Measurements from ENCODE around the gene TPPP.
"Not testable (repeated sequence)": the region's sequence is repeated elsewhere in the genome, so short reads cannot be mapped to it uniquely, and the experiment has no call there.

The TPPP gene

GRCh38 chr5:708848-709517 lies 15.8 kb upstream of the TPPP start:
- CTCF ChIA-PET; POLR2A ChIA-PET; DNase-seq (ENCODE audit: extremely low spot score): not testable (repeated sequence)

- POLR2A ChIA-PET; CTCF ChIA-PET; DNase-seq (ENCODE audit: extremely low spot score): not testable (repeated sequence)
Measured at GRCh38 chr5:708374-708773, 15.2 kb upstream of the TPPP start.

- CTCF ChIA-PET; DNase-seq (ENCODE audit: extremely low spot score); POLR2A ChIA-PET: not testable (repeated sequence)
Measured at GRCh38 chr5:706127-706526, 13.0 kb upstream of the TPPP start.

- POLR2A ChIA-PET; DNase-seq (ENCODE audit: extremely low spot score); CTCF ChIA-PET: not testable (repeated sequence)
Measured at GRCh38 chr5:696753-697702, 3.9 kb upstream of the TPPP start.

- POLR2A ChIA-PET; DNase-seq (ENCODE audit: extremely low spot score); CTCF ChIA-PET: not testable (repeated sequence)
Measured at GRCh38 chr5:696191-696590, 3.0 kb upstream of the TPPP start.

- POLR2A ChIA-PET; DNase-seq (ENCODE audit: extremely low spot score); CTCF ChIA-PET: not testable (repeated sequence)
Measured at GRCh38 chr5:695475-695874, 2.3 kb upstream of the TPPP start.

GRCh38 chr5:694042-694431 lies 885 bp upstream of the TPPP start:
- CTCF ChIA-PET; DNase-seq (ENCODE audit: extremely low spot score); POLR2A ChIA-PET: not testable (repeated sequence)

GRCh38 chr5:692529-693041 lies 567 bp downstream of the TPPP start:
- POLR2A ChIA-PET; DNase-seq (ENCODE audit: extremely low spot score); CTCF ChIA-PET: not testable (repeated sequence)

- ChIA-PET POLR2A (no interaction called here), CTCF (no interaction called here)
- TF ChIP-seq ARNT (IDR thresholded peaks at IDR 0.05) (no peak), L3MBTL2 (conservative IDR thresholded peaks at IDR 0.05) (no peak), CTBP1 (IDR thresholded peaks at IDR 0.05; ENCODE audit: borderline replicate concordance) (no peak), LEF1 (IDR thresholded peaks at IDR 0.05; ENCODE audit: borderline replicate concordance) (no peak), SP1 (IDR thresholded peaks at IDR 0.05) (no peak), ELF4 (IDR thresholded peaks at IDR 0.05) (no peak), FOXA1 (IDR thresholded peaks at IDR 0.05) (no peak), TARDBP (IDR thresholded peaks at IDR 0.05) (no peak), NFRKB (IDR thresholded peaks at IDR 0.05) (no peak), HDGF (IDR thresholded peaks at IDR 0.05; ENCODE audit: borderline replicate concordance) (no peak), BHLHE40 (IDR thresholded peaks at IDR 0.05; ENCODE audit: borderline replicate concordance) (no peak)
- no peak for DNase-seq (ENCODE audit: extremely low spot score)
Measured at GRCh38 chr5:691817-692528, 1.2 kb downstream of the TPPP start.

- POLR2A ChIA-PET; DNase-seq (ENCODE audit: extremely low spot score); CTCF ChIA-PET: not testable (repeated sequence)
Measured at GRCh38 chr5:691049-691448, 2.1 kb downstream of the TPPP start.

- DNase-seq (ENCODE audit: extremely low spot score); CTCF ChIA-PET; POLR2A ChIA-PET: not testable (repeated sequence)
Measured at GRCh38 chr5:690293-690692, 2.9 kb downstream of the TPPP start.

GRCh38 chr5:688348-689010 lies 4.7 kb downstream of the TPPP start:
- DNase-seq (ENCODE audit: extremely low spot score); POLR2A ChIA-PET; CTCF ChIA-PET: not testable (repeated sequence)

- POLR2A ChIA-PET, CTCF ChIA-PET: not testable (repeated sequence)
Measured at GRCh38 chr5:686936-687335, 6.2 kb downstream of the TPPP start.

GRCh38 chr5:686172-686523 lies 7.0 kb downstream of the TPPP start:
- CTCF ChIA-PET; DNase-seq (ENCODE audit: extremely low spot score); POLR2A ChIA-PET: not testable (repeated sequence)

More at GRCh38 chr5:686936-687335, 6.2 kb downstream of the TPPP start:
- not testable (repeated sequence) for DNase-seq (ENCODE audit: extremely low spot score)

Data from HEK293T (cell line).